Natural killer cell (primary cell): ENCODE measurements around the gene LEMD2. TPM values are rescaled to one million over a fixed set of nuclear protein-coding genes. Genes with fewer than 3 reads are reported as not detected.

ENCODE experiments used
- ATAC-seq, 3 donors: fragments of 150-1000 bp in 2 of 3; fragments of 200-7000 bp in 1 of 3; cut with Tn5 transposase; 1 replicate in 1 of 3; 2 replicates in 2 of 3; pipeline ENCODE4 v1.10.0; 2021; ENCODE audit warnings: mild to moderate bottlenecking in 2 of 3, moderate library complexity in 2 of 3
- DNase-seq, 2 donors: peaks; one replicate each; pipeline versions ENCODE4 v3.0.0 to v3.0.0-alpha.2; 2013 to 2021; ENCODE audit warnings: mixed read lengths in 1 of 2
- H3K27ac ChIP-seq: one replicate; pipeline ENCODE4 v1.5.1; 2013; ENCODE audit warnings: mild to moderate bottlenecking, low read length
- H3K27me3 ChIP-seq: one replicate; pipeline ENCODE4 v1.6.1; 2013; ENCODE audit warnings: low read length; ENCODE audit not compliant: control insufficient read depth, insufficient read depth
- H3K36me3 ChIP-seq: one replicate; pipeline ENCODE4 v1.6.1; 2013; ENCODE audit warnings: low read length; ENCODE audit not compliant: control insufficient read depth, insufficient read depth
- H3K4me1 ChIP-seq: one replicate; pipeline ENCODE4 v1.6.1; 2013; ENCODE audit warnings: low read length; ENCODE audit not compliant: control insufficient read depth, insufficient read depth
- H3K4me3 ChIP-seq: one replicate; pipeline ENCODE4 v1.5.1; 2013; ENCODE audit warnings: low read length
- H3K9me3 ChIP-seq: one replicate; pipeline ENCODE4 v1.6.1; 2013; ENCODE audit warnings: low read length; ENCODE audit not compliant: control insufficient read depth, insufficient read depth
- H3K27ac Mint-ChIP-seq, 2 donors: one replicate each; pipeline ENCODE4 v1.8.0; 2022; ENCODE audit warnings: mild to moderate bottlenecking in 2 of 2, mixed read lengths in 2 of 2, moderate library complexity in 1 of 2
- H3K27me3 Mint-ChIP-seq, 2 donors: one replicate each; pipeline ENCODE4 v1.8.0; 2022; ENCODE audit warnings: low read depth in 2 of 2, mixed read lengths in 2 of 2
- H3K36me3 Mint-ChIP-seq: one replicate; pipeline ENCODE4 v1.8.0; 2022; ENCODE audit warnings: mixed read lengths
- H3K4me1 Mint-ChIP-seq, 2 donors: one replicate each; pipeline ENCODE4 v1.8.0; 2022; ENCODE audit warnings: mixed read lengths in 2 of 2
- H3K4me3 Mint-ChIP-seq: one replicate; pipeline ENCODE4 v1.8.0; 2022; ENCODE audit warnings: mild to moderate bottlenecking, moderate library complexity, mixed read lengths
- H3K9me3 Mint-ChIP-seq, 2 donors: one replicate each; pipeline ENCODE4 v1.8.0; 2022; ENCODE audit warnings: mixed read lengths in 2 of 2
- CTCF ChIP-seq: fragments of 200-600 bp; IDR thresholded peaks from one replicate; pipeline ENCODE4 v1.8.0; 2022; ENCODE audit warnings: antibody characterized with exemption
- WGBS: methylation state at CpG from one replicate; pipeline ENCODE4 v1.1.7; 2013; ENCODE audit warnings: missing lambda C conversion rate; ENCODE audit not compliant: insufficient coverage; 5-methylcytosine and 5-hydroxymethylcytosine counted together
- intact Hi-C: fragments of 100-400 bp; cut with micrococcal nuclease; formaldehyde crosslinking; loops from one replicate; pipeline ENCODE4 v1.14.2; 2022
- total RNA-seq, 4 donors: library from RNA; stranded (reverse); fragments of 120-200 nt in 1 of 4; gene quantifications; one replicate each; pipeline versions ENCODE4 v1.2.3 to v1.2.4, GENCODE V29; 2013 to 2022

Gene LEMD2
- total RNA-seq, 3 donors from 2014 or later (not counting 1 experiment from before 2014, with no cell fraction given): 109 to 133 (median 121) TPM

- no peak overlapping the region for H3K4me3 ChIP-seq
- H3K4me1 ChIP-seq: peaks cover 28% of the 10 kb centered on the region
- no peaks in the 10 kb centered on the region for H3K36me3 Mint-ChIP-seq
- no peaks in the 10 kb centered on the region for H3K9me3 ChIP-seq
- peaks cover 3 to 17% of the 10 kb centered on the region in 2 donors for H3K27me3 Mint-ChIP-seq
- ATAC-seq (no peak), DNase-seq (no peak)
- H3K27me3 ChIP-seq: peaks cover 4% of the 10 kb centered on the region
- H3K27ac Mint-ChIP-seq: no peak overlapping the region
- no peaks in the 10 kb centered on the region for H3K9me3 Mint-ChIP-seq
- H3K4me3 Mint-ChIP-seq: peak overlapping the region; percentile 68
- 92% methylated on average over 2 of the region's 2 CpGs for WGBS
- peaks cover 38 to 40% of the 10 kb centered on the region in 2 donors for H3K4me1 Mint-ChIP-seq
- H3K36me3 ChIP-seq: peaks cover 14% of the 10 kb centered on the region
- intact Hi-C loops: no loop called here
- no peak overlapping the region for H3K27ac ChIP-seq
- no peak for TF ChIP-seq CTCF
Observed at GRCh38 chr6:33790379-33790778, 1.4 kb upstream of the LEMD2 start.

GRCh38 chr6:33789550-33789895 is 593 bp upstream of the LEMD2 start:
- peak overlapping the region; percentile 79 to 80 for H3K27ac Mint-ChIP-seq
- no peak for TF ChIP-seq CTCF
- no peaks in the 10 kb centered on the region for H3K9me3 Mint-ChIP-seq
- H3K27me3 Mint-ChIP-seq: peaks cover 3 to 17% of the 10 kb centered on the region in 2 donors
- Histone ChIP-seq H3K27ac (no peak overlapping the region), H3K36me3 (peaks cover 18% of the 10 kb centered on the region), H3K4me1 (peaks cover 35% of the 10 kb centered on the region), H3K27me3 (no peaks in the 10 kb centered on the region), H3K4me3 (no peak overlapping the region), H3K9me3 (no peaks in the 10 kb centered on the region)
- DNase-seq (no peak), ATAC-seq (no peak)
- peak overlapping the region; percentile 83 for H3K4me3 Mint-ChIP-seq
- no peaks in the 10 kb centered on the region for H3K36me3 Mint-ChIP-seq
- peaks cover 46 to 48% of the 10 kb centered on the region in 2 donors for H3K4me1 Mint-ChIP-seq
- intact Hi-C loops: loop anchor here (1.0 to 2.0 kb wide), 2 partner anchors 78 to 115 kb away; partner anchors contain the start of gene UQCC2
- 93% methylated on average over 10 of the region's 11 CpGs for WGBS

GRCh38 chr6:33787954-33788693 is 806 bp downstream of the LEMD2 start:
- Histone ChIP-seq H3K27ac (peak overlapping the region; percentile 64), H3K4me3 (peak overlapping the region; percentile 49), H3K27me3 (no peaks in the 10 kb centered on the region), H3K4me1 (peaks cover 35% of the 10 kb centered on the region), H3K9me3 (no peaks in the 10 kb centered on the region), H3K36me3 (peaks cover 31% of the 10 kb centered on the region)
- peak; percentile 68 to 76 for DNase-seq
- Mint-ChIP-seq H3K36me3 (no peaks in the 10 kb centered on the region), H3K4me1 (peaks cover 50 to 55% of the 10 kb centered on the region in 2 donors), H3K4me3 (peak overlapping the region; percentile 98), H3K27me3 (peaks cover 0 to 10% of the 10 kb centered on the region in 2 donors), H3K9me3 (no peaks in the 10 kb centered on the region), H3K27ac (peak overlapping the region; percentile 90 to 96)
- intact Hi-C loops: loop anchor here (2.0 kb wide), 1 partner anchor 117 kb away; no protein-coding TSS in a partner anchor
- under 1% methylated on average over 53 of the region's 53 CpGs for WGBS
- TF ChIP-seq CTCF: no peak
- peak; percentile 54 to 74 (median 61) for ATAC-seq
